ENCODE data around the gene ENHO.

Gene ENHO

GRCh38 chr9:34559624-34560455 is 37.0 kb upstream of the ENHO start:
- no peak for TF ChIP-seq ZFX (IDR thresholded peaks at IDR 0.05)
- no peak for TF ChIP-seq CTCF (conservative IDR thresholded peaks at IDR 0.05)
- H3K27ac ChIP-seq: no peak overlapping the region

- H3K27ac ChIP-seq: no peak overlapping the region
- no peak for TF ChIP-seq ZFX (IDR thresholded peaks at IDR 0.05)
- TF ChIP-seq CTCF (conservative IDR thresholded peaks at IDR 0.05): no peak
Observed at GRCh38 chr9:34558919-34559623, 36.3 kb upstream of the ENHO start.

- TF ChIP-seq ZFX (IDR thresholded peaks at IDR 0.05) (no peak), CTCF (conservative IDR thresholded peaks at IDR 0.05) (no peak)
Observed at GRCh38 chr9:34558364-34558763, 35.6 kb upstream of the ENHO start.

GRCh38 chr9:34557426-34558321 is 34.9 kb upstream of the ENHO start:
- no peak overlapping the region for H3K27ac ChIP-seq
- no peak for TF ChIP-seq ZFX (IDR thresholded peaks at IDR 0.05)
- no peak for TF ChIP-seq CTCF (conservative IDR thresholded peaks at IDR 0.05)

More at GRCh38 chr9:34558364-34558763, 35.6 kb upstream of the ENHO start:
- H3K27ac ChIP-seq: no peak overlapping the region

- TF ChIP-seq ZFX (IDR thresholded peaks at IDR 0.05): no peak
- TF ChIP-seq CTCF (conservative IDR thresholded peaks at IDR 0.05): no peak
- no peak overlapping the region for H3K27ac ChIP-seq
Observed at GRCh38 chr9:34556949-34557348, 34.2 kb upstream of the ENHO start.

GRCh38 chr9:34555936-34556525 is 33.2 kb upstream of the ENHO start:
- TF ChIP-seq CTCF (conservative IDR thresholded peaks at IDR 0.05) (no peak), ZFX (IDR thresholded peaks at IDR 0.05) (no peak)
- no peak overlapping the region for H3K27ac ChIP-seq

Measured in C4-2B (cell line).